ENCODE results near the gene TKTL2.

DNA sequence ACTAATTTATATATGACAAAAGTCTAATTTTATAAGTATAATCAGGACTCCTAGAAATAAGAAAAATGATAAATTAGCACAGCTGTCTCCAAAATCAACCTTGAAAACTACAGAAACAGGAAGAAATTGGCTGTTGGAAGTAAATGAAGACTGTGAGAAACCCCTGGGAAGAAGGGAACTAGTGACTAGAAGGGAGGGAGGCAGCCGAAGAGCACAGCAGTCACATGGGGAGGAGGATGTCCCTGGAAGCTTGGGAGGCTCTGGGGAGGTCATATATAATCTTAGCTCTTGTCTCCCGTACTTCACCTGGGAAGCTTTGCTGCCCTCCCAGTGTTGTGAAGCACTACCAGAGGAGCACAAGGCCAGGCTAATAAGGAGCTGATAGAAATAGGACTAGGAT lies 12.0 kb upstream of the TKTL2 start:
- TF ChIP-seq, protein P1, sequence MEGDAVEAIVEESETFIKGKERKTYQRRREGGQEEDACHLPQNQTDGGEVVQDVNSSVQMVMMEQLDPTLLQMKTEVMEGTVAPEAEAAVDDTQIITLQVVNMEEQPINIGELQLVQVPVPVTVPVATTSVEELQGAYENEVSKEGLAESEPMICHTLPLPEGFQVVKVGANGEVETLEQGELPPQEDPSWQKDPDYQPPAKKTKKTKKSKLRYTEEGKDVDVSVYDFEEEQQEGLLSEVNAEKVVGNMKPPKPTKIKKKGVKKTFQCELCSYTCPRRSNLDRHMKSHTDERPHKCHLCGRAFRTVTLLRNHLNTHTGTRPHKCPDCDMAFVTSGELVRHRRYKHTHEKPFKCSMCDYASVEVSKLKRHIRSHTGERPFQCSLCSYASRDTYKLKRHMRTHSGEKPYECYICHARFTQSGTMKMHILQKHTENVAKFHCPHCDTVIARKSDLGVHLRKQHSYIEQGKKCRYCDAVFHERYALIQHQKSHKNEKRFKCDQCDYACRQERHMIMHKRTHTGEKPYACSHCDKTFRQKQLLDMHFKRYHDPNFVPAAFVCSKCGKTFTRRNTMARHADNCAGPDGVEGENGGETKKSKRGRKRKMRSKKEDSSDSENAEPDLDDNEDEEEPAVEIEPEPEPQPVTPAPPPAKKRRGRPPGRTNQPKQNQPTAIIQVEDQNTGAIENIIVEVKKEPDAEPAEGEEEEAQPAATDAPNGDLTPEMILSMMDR (IDR thresholded peaks at IDR 0.05; ENCODE audit: insufficient read depth, low read length), result no peak
- TF ChIP-seq POLR2AphosphoS5 (IDR thresholded peaks at IDR 0.05; ENCODE audit: low read depth) (no peak), GABPA (IDR thresholded peaks at IDR 0.05; ENCODE audit: low read depth) (no peak)
- TF ChIP-seq, protein P2, sequence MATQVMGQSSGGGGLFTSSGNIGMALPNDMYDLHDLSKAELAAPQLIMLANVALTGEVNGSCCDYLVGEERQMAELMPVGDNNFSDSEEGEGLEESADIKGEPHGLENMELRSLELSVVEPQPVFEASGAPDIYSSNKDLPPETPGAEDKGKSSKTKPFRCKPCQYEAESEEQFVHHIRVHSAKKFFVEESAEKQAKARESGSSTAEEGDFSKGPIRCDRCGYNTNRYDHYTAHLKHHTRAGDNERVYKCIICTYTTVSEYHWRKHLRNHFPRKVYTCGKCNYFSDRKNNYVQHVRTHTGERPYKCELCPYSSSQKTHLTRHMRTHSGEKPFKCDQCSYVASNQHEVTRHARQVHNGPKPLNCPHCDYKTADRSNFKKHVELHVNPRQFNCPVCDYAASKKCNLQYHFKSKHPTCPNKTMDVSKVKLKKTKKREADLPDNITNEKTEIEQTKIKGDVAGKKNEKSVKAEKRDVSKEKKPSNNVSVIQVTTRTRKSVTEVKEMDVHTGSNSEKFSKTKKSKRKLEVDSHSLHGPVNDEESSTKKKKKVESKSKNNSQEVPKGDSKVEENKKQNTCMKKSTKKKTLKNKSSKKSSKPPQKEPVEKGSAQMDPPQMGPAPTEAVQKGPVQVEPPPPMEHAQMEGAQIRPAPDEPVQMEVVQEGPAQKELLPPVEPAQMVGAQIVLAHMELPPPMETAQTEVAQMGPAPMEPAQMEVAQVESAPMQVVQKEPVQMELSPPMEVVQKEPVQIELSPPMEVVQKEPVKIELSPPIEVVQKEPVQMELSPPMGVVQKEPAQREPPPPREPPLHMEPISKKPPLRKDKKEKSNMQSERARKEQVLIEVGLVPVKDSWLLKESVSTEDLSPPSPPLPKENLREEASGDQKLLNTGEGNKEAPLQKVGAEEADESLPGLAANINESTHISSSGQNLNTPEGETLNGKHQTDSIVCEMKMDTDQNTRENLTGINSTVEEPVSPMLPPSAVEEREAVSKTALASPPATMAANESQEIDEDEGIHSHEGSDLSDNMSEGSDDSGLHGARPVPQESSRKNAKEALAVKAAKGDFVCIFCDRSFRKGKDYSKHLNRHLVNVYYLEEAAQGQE (IDR thresholded peaks at IDR 0.05; ENCODE audit: insufficient replicate concordance, low read depth), result no peak
